ENCODE data around the gene NT5DC4. TPM values are rescaled to one million over a fixed set of nuclear protein-coding genes. Genes with fewer than 3 reads are reported as not detected.
A peak's percentile ranks its signal among the peaks of the same experiment; 100 is the strongest.

NT5DC4 gene
- total RNA-seq, 6 experiments from 2014 or later: not detected

DNA sequence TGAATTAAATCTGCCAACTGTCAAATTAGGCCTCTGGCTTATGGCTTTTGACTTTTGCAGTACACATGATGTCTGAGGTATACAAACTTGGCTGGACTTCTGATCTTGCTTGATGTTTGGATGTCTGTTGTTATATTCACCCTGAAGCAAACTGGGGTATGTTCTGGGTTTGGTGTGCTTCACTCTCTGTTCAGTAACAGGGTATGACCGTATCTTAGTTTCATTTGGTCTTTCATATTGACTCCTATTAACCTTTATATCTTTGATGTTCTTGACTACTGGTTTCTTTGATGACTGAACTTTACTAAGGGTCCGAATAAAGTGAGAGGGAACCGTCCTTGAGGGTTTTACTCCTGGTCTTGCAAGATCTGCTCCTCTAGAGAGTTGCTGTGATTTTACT lies 35.4 kb downstream of the NT5DC4 start:
- H3K27me3 Mint-ChIP-seq (ENCODE audit: insufficient read depth): no peaks in the 10 kb centered on the region
- H3K9me3 Mint-ChIP-seq: no peaks in the 10 kb centered on the region
- peaks cover 41% of the 10 kb centered on the region for H3K36me3 Mint-ChIP-seq (ENCODE audit: low read depth)
- TF ChIP-seq, protein P1, sequence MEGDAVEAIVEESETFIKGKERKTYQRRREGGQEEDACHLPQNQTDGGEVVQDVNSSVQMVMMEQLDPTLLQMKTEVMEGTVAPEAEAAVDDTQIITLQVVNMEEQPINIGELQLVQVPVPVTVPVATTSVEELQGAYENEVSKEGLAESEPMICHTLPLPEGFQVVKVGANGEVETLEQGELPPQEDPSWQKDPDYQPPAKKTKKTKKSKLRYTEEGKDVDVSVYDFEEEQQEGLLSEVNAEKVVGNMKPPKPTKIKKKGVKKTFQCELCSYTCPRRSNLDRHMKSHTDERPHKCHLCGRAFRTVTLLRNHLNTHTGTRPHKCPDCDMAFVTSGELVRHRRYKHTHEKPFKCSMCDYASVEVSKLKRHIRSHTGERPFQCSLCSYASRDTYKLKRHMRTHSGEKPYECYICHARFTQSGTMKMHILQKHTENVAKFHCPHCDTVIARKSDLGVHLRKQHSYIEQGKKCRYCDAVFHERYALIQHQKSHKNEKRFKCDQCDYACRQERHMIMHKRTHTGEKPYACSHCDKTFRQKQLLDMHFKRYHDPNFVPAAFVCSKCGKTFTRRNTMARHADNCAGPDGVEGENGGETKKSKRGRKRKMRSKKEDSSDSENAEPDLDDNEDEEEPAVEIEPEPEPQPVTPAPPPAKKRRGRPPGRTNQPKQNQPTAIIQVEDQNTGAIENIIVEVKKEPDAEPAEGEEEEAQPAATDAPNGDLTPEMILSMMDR (IDR thresholded peaks at IDR 0.05): no peak
- H3K27ac Mint-ChIP-seq: no peak overlapping the region
- DNase-seq: no peak
- H3K4me3 Mint-ChIP-seq: no peak overlapping the region
- peaks cover 66% of the 10 kb centered on the region for H3K4me1 Mint-ChIP-seq (ENCODE audit: low read depth)

DNA sequence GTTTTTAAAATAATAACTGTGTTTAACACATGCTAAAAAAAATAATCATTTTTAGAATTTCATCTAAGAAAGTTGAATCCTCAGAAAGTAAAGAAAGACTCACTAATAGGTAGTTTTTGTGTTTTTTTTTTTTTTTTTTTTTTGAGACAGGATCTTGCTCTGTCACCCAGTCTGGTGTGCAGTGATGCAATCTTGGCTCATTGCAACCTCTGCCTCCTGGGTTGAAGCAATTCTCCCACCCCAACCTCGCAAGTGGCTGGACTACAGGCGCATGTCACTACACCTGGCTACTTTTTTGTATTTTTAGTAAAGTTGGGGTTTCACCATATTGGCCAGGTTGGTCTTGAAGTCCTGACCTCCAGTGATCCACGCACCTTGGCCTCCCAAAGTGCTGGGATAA lies 36.4 kb downstream of the NT5DC4 start:
- DNase-seq: no peak
- no peaks in the 10 kb centered on the region for H3K9me3 Mint-ChIP-seq
- H3K4me1 Mint-ChIP-seq (ENCODE audit: low read depth): peaks cover 66% of the 10 kb centered on the region
- no peaks in the 10 kb centered on the region for H3K27me3 Mint-ChIP-seq (ENCODE audit: insufficient read depth)
- H3K36me3 Mint-ChIP-seq (ENCODE audit: low read depth): peaks cover 49% of the 10 kb centered on the region
- no peak overlapping the region for H3K27ac Mint-ChIP-seq
- TF ChIP-seq, protein P1 (IDR thresholded peaks at IDR 0.05): no peak
- no peak overlapping the region for H3K4me3 Mint-ChIP-seq

DNA sequence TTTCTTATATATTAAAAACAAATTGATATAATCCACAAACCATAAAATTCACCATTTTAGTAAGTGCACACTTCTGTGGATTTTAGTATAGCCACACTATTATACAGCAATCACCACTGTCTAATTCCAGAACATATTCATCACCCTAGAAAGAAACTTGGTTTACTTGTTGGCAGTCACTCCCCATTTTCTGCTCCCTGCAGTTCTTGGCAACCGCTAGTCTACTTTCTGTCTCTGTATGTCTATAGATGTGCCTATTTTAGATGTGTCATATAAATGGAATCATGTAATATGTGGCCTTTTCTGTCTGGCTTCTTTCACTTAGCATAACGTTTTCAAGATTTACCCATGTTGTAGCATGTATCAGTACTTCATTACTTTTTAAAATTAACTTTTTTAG lies 37.9 kb downstream of the NT5DC4 start:
- Mint-ChIP-seq H3K27ac (peak overlapping the region; percentile 60), H3K36me3 (ENCODE audit: low read depth) (peaks cover 59% of the 10 kb centered on the region), H3K4me3 (no peak overlapping the region), H3K27me3 (ENCODE audit: insufficient read depth) (no peaks in the 10 kb centered on the region), H3K4me1 (ENCODE audit: low read depth) (peaks cover 68% of the 10 kb centered on the region), H3K9me3 (no peaks in the 10 kb centered on the region)
- TF ChIP-seq, protein P1 (IDR thresholded peaks at IDR 0.05): no peak
- DNase-seq: no peak

DNA sequence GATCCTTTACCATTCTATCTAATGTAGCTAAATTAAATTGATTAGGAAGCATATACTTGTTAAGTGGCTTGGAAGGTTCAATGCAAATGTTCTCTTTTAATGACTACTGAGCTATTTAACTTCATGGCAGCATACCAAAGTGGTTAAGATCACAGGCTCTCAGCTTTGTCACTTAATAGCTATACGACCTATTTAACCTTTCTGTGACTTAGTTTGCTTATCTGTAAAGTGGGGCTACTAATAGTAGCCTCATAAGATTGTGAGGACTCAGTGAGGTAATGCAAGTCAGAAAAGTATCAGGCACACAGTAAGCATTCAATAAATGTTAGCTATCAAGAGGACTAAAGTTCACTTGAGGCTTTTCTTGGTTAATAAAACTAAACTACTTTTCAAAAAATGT lies 39.3 kb downstream of the NT5DC4 start:
- H3K36me3 Mint-ChIP-seq (ENCODE audit: low read depth): peaks cover 44% of the 10 kb centered on the region
- no peaks in the 10 kb centered on the region for H3K27me3 Mint-ChIP-seq (ENCODE audit: insufficient read depth)
- no peaks in the 10 kb centered on the region for H3K9me3 Mint-ChIP-seq
- no peak overlapping the region for H3K27ac Mint-ChIP-seq
- TF ChIP-seq, protein P1 (IDR thresholded peaks at IDR 0.05): no peak
- DNase-seq: no peak
- no peak overlapping the region for H3K4me3 Mint-ChIP-seq
- H3K4me1 Mint-ChIP-seq (ENCODE audit: low read depth): peaks cover 58% of the 10 kb centered on the region

DNA sequence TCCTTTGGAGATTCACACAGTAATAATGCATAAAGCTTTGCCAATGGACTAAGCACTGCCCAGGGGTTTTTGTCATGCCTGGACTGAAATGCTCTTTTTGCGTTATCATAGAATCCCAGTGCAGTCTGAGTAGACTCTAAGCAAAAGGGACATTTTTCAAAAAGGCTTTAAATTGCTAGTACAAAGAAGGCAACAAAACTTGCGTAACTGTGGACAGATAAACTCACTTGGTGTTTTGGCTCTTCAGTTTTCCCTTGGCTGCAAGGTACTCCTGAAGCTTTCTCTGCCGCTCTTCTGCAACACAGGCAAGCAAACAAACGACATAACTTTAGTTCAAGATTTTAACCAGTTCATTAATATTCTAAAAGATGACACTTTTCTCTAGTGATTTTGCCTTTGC lies 41.5 kb downstream of the NT5DC4 start:
- H3K4me3 Mint-ChIP-seq: peak overlapping the region; percentile 87
- H3K9me3 Mint-ChIP-seq: no peaks in the 10 kb centered on the region
- H3K27me3 Mint-ChIP-seq (ENCODE audit: insufficient read depth): no peaks in the 10 kb centered on the region
- TF ChIP-seq, protein P1 (IDR thresholded peaks at IDR 0.05): no peak
- H3K27ac Mint-ChIP-seq: peak overlapping the region; percentile 81
- peaks cover 28% of the 10 kb centered on the region; the same call in 1 of the 2 replicates for H3K36me3 Mint-ChIP-seq (ENCODE audit: low read depth)
- no peak for DNase-seq
- peaks cover 64% of the 10 kb centered on the region for H3K4me1 Mint-ChIP-seq (ENCODE audit: low read depth)
